Measurements from ENCODE around the gene TMEM119.

The TMEM119 gene

DNA sequence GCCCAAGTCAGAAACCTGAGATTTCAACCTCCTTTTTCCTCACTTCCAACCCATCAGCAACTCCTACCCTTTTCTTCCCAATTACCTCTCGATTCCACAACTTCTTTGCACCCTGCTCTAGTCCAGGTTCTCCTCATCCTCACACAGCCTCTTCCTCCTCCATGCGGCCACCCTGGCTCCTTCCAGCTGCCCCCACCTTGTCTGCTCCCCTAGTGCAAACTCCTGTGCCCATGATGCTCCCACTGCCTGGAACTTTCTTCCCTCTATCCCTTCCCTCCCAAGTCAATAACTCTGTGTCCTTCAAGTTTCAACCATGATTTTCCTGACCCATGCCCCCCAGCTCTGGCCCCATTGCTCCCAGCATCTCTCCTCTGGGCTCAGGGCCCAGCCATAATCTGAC, 18.5 kb upstream of the TMEM119 start:
- no peak for DNase-seq (ENCODE audit: low read depth in 3 of 3)

DNA sequence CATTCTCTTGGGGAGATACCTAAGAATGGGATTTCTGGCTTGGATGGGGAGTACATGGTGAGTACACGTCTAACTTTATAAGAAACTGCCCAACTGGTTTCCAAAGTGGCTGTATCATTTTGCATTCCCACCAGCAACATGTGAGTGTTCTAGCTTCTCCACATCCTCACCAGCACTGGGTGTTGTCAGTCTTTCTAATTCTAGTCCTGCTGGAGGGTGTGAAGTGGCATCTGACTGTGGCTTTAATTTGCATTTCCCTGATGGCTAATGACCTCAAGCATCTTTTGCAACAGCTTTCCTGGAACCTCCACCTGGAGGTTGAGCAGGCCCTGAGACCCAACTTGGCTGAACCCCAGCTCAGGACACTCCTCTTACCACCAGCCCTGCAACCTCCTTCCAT, 18.0 kb upstream of the TMEM119 start:
- DNase-seq (ENCODE audit: low read depth in 3 of 3), result no peak

DNA sequence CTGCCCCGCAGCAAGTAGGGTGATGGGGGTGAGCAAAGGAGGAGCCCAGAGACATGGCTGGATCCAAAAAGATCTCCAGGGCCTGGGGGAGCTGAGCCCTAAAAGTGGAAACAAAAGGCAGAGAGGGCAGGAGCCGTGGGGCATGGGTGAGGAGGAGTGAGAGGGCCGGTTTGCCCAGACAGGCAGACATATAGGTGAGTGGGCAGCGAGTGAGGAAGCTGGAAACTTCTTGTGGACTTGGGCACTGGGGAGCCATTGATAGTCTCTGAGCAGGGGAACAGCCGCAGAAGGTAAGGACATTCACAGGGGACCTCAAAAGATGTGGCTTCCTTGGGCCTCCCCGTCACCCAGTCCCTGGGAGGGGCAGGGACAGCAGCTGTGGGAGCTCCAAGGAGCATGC, 16.8 kb upstream of the TMEM119 start:
- DNase-seq (ENCODE audit: low read depth in 3 of 3), result no peak

DNA sequence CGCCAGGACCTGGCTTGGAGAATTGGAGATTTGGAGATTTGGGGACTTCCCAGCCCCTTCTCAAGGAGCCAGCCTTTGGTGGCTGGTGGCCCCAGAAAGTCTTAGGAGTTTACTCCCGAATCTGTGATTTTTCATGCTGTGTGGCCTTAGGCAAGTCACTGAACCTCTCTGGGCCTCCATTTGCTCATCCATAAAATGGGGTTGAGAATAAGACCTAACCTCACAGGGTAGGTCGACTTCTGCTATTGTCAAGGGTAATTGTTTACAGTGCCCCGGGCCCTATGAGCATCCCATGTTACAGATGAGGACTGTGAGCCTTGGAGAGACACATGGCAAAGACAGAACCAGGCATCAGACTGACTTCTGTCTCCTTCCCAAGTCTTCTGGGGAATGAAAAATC, 16.2 kb upstream of the TMEM119 start:
- no peak for DNase-seq (ENCODE audit: low read depth in 3 of 3)

DNA sequence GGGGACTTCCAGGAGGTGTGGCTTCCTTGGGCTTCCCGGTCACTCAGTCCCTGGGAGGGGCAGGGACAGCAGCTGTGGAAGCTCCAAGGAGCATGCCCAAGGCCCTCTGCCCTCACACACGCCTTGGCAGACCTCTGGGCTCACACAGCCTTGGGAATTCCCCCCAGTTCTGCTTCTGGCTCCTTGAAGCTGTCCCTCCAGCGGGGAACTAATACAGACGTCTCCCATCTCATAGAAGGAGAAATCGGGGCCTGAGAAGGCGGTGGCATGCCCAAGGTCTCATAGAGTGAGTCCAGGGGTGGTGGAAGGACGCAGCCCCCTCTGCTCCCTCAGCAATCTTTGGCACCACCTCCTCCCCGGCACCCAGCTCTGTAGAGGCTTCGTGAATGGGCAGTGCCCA, 15.7 kb upstream of the TMEM119 start:
- no peak for DNase-seq (ENCODE audit: low read depth in 3 of 3)

DNA sequence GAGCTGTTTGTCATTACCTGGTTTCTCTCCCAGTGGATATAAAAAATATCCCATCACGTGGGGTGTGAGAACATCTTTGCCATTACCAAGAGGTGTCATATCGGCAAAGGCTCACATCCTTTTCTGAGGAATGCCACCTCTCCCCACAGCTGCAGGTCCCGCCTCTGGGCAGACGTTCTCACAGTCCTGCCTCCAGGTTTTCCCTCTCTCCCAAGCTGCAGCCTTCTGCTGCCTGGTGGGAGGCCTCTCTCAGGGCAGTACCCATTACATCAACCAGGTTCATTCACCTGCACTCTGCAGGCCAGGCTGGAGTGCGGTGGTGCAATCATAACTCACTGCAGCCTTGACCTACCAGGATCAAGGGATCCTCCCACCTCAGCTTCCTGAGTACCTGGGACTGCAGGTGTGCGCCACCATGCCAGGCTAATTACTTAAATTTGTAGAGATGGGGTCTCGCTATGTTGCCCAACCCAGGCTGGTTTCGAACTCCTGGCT, 15.0 kb upstream of the TMEM119 start:
- no peak for DNase-seq (ENCODE audit: low read depth in 3 of 3)

DNA sequence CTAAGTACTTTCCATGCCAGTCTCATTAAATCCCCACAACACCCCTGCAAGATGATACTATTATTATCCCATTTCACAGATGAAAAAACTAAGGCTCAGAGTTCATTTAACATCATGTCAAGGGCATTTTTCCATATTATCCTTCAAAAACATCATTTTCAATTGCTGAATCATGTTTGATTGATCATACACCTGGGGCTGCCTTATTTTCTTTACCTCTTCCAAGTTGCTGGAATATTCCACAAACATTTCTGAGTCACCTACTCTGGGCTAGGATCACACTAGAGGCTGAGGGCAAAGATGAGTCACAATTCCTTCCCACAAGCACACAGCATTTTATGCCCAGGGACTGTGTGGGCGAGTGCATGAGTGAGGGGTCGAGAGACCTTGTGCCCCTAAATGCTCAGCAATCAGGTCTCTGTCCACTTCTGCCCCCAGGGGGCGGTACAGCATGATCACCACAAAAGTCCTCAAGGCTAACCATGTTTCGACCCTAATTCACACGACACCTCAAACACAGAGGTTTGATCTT, 14.1 kb upstream of the TMEM119 start:
- DNase-seq (ENCODE audit: low read depth in 3 of 3), result peak in 1 of 3 donors; percentile 38

DNA sequence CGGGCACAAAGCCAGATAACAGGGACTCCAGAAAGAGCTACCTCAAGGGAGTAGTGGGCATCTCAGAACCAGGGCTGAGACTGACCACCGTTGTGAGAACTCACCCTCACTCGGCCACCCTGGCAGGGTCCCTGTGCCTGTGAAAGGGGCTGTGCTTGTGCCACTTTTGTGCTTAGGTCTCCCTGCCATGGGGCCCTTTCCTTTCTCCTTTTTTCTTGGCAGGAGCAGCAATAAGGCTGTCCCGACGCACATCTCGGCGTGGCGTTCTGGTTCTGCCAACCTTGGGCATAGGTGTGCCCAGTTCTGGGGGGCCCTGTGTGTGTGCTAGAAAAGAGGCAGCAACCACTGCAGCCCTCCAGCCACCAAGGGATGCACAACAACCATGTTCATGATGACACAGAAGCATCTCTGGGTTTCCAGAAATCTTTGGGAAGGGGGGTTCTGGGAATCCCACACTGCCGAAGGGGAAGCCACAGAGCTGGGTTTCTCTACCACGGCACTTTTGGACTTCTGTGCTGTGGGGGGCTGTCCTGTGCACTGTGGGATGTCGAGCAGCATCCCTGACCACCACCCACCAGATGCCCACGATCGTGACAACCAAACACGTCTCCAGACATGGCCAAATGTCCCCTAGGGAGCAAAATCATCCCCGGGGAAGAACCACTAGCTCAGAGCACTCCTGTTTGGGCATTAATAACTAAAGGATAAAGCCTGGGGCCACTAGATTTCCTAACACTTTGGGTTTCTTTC, 13.1 kb upstream of the TMEM119 start:
- DNase-seq (ENCODE audit: low read depth in 3 of 3), result no peak

DNA sequence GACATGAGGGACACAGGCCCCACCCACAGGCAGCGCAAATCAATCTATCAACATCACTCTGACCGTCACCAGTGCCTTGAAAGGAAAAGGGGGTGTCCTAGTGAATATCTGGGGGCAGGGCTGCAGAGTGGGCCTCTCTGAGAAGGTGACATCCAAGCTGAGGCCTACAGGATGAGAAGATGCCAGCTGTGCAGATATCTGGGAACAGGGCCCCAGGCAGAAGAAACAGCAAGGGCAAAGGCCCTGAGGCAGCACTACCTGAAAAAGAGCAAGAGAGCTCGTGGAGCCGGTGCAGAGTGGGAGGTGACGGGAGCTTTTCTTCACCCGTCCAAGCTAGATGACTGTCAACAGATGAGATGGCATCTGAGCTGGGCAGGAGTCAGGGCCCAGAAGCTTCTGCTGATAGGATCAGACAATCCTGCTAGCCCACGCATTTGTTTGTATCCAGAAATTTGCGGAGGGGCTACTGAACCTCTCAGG, 12.5 kb upstream of the TMEM119 start:
- no peak for DNase-seq (ENCODE audit: low read depth in 3 of 3)

DNA sequence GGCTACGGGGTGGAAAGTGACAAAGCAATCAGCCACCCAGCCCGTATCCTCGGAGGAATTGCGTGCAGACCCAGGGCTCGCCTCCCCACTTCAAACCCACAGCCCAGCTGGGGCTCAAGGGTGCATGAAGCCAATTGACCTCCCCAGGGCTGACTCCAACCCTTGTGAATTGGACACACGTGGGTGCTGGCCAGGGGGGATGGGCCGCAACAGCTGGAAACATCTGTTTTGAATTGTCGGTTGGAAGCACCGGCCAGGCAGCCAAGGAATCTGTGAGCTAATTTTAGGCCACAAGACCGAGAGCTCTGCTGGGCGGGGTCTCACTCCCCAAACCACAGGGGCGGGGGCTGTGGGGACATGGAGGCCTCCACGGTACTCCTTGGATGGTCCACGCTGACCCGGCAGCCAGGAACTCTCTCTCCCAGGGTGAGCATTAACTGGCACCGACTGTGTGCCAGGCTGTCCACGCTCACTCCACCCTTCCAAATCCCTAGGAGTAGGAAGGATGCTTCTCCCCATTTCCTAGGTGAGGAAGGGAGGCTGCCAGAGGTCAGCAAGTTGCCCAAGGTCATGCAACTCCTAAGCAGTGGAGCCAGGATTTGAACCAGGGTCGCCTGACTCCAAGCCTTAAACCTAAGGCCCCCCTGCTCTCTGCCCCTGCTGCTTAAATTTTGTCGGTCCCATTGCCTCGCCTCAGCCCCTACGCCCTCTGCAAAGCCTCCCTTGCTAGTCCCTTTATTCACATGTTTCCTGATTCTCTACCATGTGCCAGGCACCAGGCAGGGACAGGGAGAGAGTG, 11.9 kb upstream of the TMEM119 start:
- no peak for DNase-seq (ENCODE audit: low read depth in 3 of 3)

DNA sequence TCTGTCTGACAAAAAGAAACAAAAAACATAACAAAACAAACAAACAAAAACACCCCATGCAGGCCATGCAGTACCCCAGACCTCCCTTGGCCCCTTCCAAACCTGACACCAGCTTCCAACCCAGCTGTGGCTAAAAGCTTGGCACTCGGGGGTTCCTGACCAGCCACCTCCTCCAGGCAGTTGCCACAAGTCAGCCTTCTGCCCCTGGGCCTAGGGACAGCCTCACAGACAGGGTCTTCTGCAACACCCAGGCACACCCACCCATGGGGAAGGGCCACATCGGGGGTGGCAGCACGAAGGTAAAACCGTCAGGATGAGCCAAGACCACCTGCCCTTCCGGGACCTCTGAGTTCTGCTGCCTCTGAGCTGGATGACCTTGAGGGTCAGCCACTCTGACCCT, 10.7 kb upstream of the TMEM119 start:
- DNase-seq (ENCODE audit: low read depth in 3 of 3), result no peak

DNA sequence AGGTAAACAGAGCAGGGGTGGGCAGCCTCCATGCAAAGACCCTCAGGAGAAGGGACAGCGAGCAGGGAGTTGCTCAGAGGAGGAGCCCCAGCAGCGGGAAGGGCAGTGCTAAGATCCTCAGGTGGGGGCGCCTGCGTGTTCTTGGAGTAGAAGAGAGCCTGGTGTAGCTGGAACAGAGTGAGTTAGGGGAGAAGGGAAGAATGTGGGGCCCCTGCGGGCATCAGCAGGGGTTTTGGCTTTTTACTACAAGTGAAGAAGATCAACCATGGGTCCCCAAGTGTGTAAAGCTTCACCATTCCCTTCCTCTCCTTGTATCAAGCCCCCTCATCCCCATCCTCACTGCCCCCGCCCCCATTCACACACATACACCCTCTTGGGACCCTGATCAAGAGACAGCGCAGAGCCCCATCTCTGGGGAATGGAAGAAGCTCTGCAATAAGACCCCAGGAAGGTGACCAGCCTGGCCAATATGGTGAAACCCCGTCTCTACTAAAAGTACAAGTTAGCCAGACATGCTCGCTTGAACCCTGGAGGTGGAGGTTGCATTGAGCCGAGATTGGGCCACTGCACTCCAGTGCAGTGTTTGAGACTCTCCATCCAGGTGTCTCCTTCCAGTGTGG, 10.2 kb upstream of the TMEM119 start:
- DNase-seq (ENCODE audit: low read depth in 3 of 3), result no peak

DNA sequence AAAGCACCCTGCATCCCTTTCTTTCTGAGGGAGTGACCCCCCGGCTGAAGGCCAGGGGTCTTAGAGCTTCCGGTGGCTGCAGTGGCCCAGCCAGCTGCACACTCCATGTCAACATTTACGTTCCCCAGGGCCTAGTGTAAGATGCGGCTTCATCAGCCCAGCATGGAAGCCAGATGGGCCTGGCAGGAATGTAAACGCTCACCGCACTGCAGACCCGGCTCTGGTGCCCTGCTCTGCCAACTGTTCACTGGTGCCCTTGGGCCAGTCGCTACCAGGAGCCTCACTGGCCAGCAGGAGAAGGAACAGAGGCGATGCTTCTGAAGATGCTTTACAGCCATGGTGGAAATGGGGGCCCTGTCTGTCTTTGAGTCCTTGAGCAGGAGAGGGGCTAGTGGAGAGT, 8.6 kb upstream of the TMEM119 start:
- no peak for DNase-seq (ENCODE audit: low read depth in 3 of 3)

DNA sequence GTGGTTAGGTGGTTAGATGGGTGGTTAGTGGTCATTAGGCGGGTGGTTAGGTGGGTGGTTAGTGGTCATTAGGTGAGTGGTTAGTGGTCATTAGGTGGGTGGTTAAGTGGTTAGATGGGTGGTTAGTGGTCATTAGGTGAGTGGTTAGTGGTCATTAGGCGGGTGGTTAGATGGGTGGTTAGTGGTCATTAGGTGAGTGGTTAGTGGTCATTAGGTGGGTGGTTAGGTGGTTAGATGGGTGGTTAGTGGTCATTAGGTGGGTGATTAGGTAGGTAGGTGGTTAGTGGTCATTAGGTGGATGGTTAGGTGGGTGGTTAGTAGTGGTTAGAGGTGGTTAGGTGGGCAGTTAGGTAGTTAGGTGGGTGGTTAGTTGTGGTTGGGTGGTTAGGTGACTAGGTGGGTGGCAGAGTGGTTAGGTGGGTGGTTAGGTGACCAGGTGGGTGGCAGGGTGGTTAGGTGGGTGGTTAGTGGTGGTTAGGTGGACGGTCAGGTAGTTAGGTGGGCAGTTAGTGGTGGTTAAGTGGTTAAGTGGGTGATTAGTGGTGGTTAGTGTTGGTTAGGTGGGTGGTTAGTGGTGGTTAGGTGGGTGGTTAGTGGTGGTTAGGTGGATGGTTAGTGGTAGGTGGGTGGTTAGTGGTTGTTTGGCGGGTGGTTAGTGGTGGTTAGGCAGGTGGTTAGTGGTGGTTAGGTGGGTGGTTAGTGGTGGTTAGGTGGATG, 8.0 kb upstream of the TMEM119 start:
- DNase-seq (ENCODE audit: low read depth in 3 of 3), result no peak

DNA sequence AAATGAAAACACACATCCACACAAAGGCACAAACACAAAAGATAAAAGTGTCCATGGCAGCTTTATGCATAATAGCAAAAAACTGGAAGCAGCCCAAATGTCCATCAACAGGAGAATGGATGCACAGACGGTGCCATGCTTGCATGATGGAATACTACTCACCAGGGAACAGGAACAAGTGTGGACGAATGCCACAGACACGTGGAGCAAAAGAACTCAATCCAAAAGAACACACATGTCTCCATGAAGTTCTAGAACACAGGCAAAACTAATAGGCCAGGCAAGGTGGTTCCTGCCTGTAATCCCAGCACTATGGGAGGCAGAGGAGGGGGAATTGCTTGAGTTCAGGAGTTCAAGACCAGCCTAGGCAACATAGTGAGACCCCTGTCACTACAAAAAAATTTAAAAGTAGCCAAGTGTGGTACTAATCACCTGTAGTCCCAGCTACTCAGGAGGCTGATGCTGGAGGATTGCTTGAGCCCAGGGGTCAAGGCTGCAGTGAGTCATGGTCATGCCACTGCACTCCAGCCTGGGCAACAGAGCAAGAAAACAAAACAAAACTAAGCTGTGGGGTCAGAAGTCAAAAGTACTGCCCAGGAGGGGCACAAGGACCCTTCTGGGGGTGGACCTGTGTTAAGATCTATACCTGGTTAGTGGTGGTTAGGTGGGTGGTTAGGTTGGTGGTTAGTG, 7.3 kb upstream of the TMEM119 start:
- no peak for DNase-seq (ENCODE audit: low read depth in 3 of 3)

DNA sequence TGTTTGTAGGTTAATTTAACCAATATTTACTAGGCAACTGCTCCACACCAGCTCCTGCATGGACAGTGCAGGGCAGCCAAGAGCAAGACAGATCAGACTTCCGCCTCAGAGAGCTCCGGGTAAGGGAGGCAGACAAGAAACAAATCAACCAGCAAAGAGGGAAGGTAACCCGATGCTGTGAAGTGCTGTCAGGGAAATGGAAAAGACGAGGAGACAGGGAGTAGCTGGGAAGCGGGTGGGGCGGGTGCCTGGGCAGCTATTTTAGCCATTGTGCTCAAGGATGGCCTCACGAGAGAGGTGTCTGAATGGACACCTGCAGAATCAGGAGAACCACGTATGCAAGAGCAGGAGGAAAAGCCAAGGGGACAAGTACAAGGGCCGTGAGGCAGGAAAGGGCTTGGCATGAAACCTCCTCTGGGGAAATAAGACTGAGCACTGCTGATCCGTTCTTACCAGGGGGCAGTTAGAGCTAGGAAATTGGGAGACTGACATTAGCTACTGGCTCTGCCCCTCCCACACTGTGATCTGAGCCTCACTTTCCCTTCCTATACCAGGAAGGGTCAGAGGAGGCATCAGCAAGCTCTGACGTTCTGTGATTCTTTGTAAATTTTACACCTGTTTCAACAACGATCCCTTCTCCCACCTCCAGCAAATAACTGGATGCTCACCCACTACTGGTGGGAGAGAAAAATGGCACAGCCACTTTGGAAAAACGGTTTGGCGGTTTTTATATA, 6.5 kb upstream of the TMEM119 start:
- DNase-seq (ENCODE audit: low read depth in 3 of 3), result no peak

DNA sequence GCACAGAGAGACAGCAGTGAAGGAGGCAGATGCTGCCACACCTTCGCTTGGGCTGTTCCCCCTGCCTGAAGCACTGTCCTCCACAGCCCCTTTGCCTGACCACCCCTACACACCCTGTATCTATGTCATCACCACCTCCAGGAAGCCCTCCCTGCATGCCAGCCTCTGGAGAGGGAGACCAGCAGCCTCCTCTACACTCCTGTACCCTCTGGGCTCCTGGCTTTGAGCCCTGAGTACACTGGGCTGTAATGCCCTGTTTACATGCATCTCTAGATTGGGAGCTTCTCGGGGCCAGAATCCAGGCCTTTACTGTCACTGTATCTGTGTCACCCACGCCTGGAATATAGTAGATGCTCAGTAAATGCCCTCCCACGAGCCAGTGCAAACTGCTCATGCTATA, 5.9 kb upstream of the TMEM119 start:
- no peak for DNase-seq (ENCODE audit: low read depth in 3 of 3)

DNA sequence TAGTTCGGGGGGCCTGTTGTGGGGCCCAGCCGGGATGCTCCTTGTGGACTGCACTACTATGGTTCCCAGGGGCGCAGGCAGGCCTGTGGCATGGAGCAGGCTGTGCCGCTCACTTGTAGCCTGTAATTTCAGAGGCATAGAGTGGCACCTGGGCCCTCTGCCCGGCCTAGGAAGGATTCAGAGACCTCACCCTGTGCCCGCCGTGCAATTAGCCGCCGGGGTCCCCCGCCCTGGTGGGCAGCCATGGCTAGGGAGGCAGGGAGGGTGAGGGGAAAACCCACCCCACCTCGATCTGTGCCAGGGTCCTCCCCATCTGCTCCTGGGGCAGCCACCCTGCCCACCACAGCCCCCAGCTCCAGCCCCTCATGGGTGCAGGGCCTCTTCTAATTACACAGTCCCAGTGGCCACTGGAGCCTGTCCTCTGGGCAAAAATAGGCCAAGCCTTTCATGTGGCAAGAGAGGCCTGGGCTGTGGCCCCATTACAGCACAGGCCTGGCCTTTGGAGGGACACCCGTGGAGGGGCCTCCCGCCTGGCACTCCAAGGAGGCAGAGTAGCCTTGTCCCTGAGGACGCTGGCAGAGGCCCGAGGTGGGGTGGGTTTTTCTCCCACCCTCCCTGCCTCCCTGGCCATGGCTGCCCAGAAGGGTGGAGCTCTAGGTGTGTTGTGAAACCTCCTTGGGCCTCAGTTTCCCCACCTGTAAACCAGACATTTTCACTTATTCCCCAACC, 5.3 kb upstream of the TMEM119 start:
- no peak for DNase-seq (ENCODE audit: low read depth in 3 of 3)

DNA sequence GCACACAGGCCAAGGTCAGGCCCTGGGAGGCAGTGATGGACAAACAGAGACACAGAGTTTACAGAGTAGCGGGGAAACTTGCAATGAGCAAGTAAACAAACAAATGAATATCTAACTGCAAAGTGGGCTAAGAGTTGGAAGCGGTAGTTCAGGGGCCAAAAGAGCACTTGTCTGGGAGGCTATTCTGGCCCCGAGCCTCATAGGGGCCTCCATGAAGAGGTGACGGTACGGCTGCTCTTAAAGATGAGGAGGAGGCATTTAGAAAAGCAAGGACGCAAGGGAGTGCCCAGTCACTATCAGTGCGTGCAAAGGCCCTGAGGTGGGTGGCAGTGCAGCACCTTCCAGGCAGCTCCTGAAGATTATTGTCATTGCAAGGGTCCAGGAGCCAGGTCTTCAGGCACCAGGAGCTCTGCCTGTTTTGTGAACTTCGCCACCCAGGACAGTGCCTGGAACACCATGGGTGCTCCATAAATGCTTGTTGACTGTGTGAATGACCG, 4.4 kb upstream of the TMEM119 start:
- DNase-seq (ENCODE audit: low read depth in 3 of 3), result no peak

DNA sequence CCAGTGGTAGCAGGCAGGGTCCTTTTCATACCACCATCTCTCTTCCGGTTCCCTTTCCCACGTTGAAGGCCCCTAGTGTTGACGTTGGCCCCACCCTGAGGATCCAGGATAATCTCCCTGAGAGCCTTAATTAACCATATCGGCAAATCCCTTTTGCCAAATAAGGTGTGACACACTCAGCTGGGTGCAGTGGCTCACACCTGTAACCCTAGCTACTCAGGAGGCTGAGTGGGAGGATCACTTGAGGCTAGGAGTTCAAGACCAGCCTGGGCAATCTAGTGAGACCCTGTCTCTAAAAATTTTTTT, 2.8 kb upstream of the TMEM119 start:
- no peak for DNase-seq (ENCODE audit: low read depth in 3 of 3)
